IMR-90 (cell line): ENCODE results near the gene MGAT1. TPM values are rescaled to one million over a fixed set of nuclear protein-coding genes. Genes with fewer than 3 reads are reported as not detected.

Experiments used
- ATAC-seq: fragments of 200-7000 bp; cut with Tn5 transposase; 2 replicates; pipeline ENCODE4 v1.9.1; 2020; ENCODE audit warnings: low read depth, mild to moderate bottlenecking, moderate library complexity
- BruUV-seq: library from RNA; stranded (reverse); fragments of 400-500 nt; replicated peaks from 2 replicates; lab custom pipeline; 2021; lab: Mats Ljungman, UMichigan
- CTCF ChIA-PET: fragments of 300-600 bp; formaldehyde crosslinking; extraction: SDS; loops from one replicate; lab custom pipeline; 2021; ENCODE audit warnings: antibody characterized with exemption; lab: Yijun Ruan, JAX
- POLR2A ChIA-PET: fragments of 300-600 bp; sonication (Branson Sonifier 250); formaldehyde crosslinking; loops from one replicate; lab custom pipeline; 2022; ENCODE audit warnings: antibody characterized with exemption; ENCODE audit not compliant: unreplicated experiment; lab: Charles Lee
- DNase-seq: peaks from one replicate; pipeline ENCODE4 v3.0.0; 2013
- H2AFZ ChIP-seq: replicated peaks from 2 replicates; pipeline ENCODE3; 2013; ENCODE audit warnings: low read length, mild to moderate bottlenecking; ENCODE audit not compliant: poor library complexity
- H2AK5ac ChIP-seq: 2 replicates; pipeline ENCODE4 v1.6.1; 2013; ENCODE audit warnings: low read depth, low read length, inconsistent platforms
- H2AK9ac ChIP-seq: replicated peaks from 2 replicates; pipeline ENCODE3; 2013; ENCODE audit warnings: mild to moderate bottlenecking, low read depth, low read length, moderate library complexity; ENCODE audit not compliant: poor library complexity
- H2BK120ac ChIP-seq: 2 replicates; pipeline ENCODE4 v1.6.1; 2013; ENCODE audit warnings: low read depth, low read length, inconsistent platforms
- H2BK15ac ChIP-seq: 3 replicates; pipeline ENCODE4 v1.6.1; 2013; ENCODE audit warnings: low read depth, low read length, inconsistent platforms
- H2BK20ac ChIP-seq: 2 replicates; pipeline ENCODE4 v1.6.1; 2013; ENCODE audit warnings: low read depth, mild to moderate bottlenecking, inconsistent platforms, low read length, moderate library complexity
- H2BK5ac ChIP-seq: 2 replicates; pipeline ENCODE4 v1.6.1; 2013; ENCODE audit warnings: mild to moderate bottlenecking, low read depth, low read length, inconsistent platforms; ENCODE audit not compliant: poor library complexity, severe bottlenecking
- H3K14ac ChIP-seq: replicated peaks from 2 replicates; pipeline ENCODE4 v1.6.1; 2013; ENCODE audit warnings: low read depth, low read length, inconsistent platforms
- H3K18ac ChIP-seq: 2 replicates; pipeline ENCODE4 v1.6.1; 2013; ENCODE audit warnings: low read depth, low read length, control low read depth
- H3K23ac ChIP-seq: 2 replicates; pipeline ENCODE4 v1.6.1; 2013; ENCODE audit warnings: low read depth, low read length, inconsistent platforms
- H3K27ac ChIP-seq: 2 replicates; pipeline ENCODE4 v1.5.1; 2013; ENCODE audit warnings: mild to moderate bottlenecking, control low read depth, low read length; ENCODE audit not compliant: insufficient read depth
- H3K27me3 ChIP-seq: 2 replicates; pipeline ENCODE4 v1.6.1; 2013; ENCODE audit warnings: low read length; ENCODE audit not compliant: control insufficient read depth, insufficient read depth
- H3K36me3 ChIP-seq: 2 replicates; pipeline ENCODE4 v1.6.1; 2013; ENCODE audit warnings: low read length, mixed read lengths; ENCODE audit not compliant: control insufficient read depth, insufficient read depth
- H3K4ac ChIP-seq: 2 replicates; pipeline ENCODE4 v1.6.1; 2013; ENCODE audit warnings: low read depth, low read length, inconsistent platforms
- H3K4me1 ChIP-seq: 2 replicates; pipeline ENCODE4 v1.6.1; 2013; ENCODE audit warnings: low read length, mixed read lengths; ENCODE audit not compliant: control insufficient read depth, insufficient read depth
- H3K4me2 ChIP-seq: 2 replicates; pipeline ENCODE4 v1.6.1; 2013; ENCODE audit warnings: low read depth, mild to moderate bottlenecking, control low read depth, low read length, moderate library complexity
- H3K4me3 ChIP-seq: 2 replicates; pipeline ENCODE4 v1.5.1; 2013; ENCODE audit warnings: low read depth, mild to moderate bottlenecking, control low read depth, low read length, moderate library complexity; ENCODE audit not compliant: insufficient read depth
- H3K56ac ChIP-seq: 2 replicates; pipeline ENCODE4 v1.6.1; 2013; ENCODE audit warnings: low read length, inconsistent platforms; ENCODE audit not compliant: insufficient read depth; ENCODE audit errors: extremely low read depth
- H3K79me1 ChIP-seq, 2 experiments: 2 replicates each; pipeline ENCODE4 v1.6.1; 2013; ENCODE audit warnings: low read length in 2 of 2, inconsistent platforms in 1 of 2, low read depth in 1 of 2
- H3K9ac ChIP-seq: 2 replicates; pipeline ENCODE4 v1.6.1; 2013; ENCODE audit warnings: low read depth, low read length, control low read depth
- H3K9me1 ChIP-seq: 2 replicates; pipeline ENCODE4 v1.6.1; 2013; ENCODE audit warnings: low read length, inconsistent platforms; ENCODE audit not compliant: insufficient read depth
- H3K9me3 ChIP-seq: 2 replicates; pipeline ENCODE4 v1.6.1; 2013; ENCODE audit warnings: low read length; ENCODE audit not compliant: control insufficient read depth, insufficient read depth
- H4K20me1 ChIP-seq: 2 replicates; pipeline ENCODE4 v1.6.1; 2013; ENCODE audit warnings: low read length, inconsistent platforms; ENCODE audit not compliant: insufficient read depth
- H4K5ac ChIP-seq: 2 replicates; pipeline ENCODE4 v1.6.1; 2013; ENCODE audit warnings: mild to moderate bottlenecking, low read depth, low read length, control low read depth
- H4K8ac ChIP-seq, 2 experiments: 2 replicates each; pipeline ENCODE4 v1.6.1; 2013; ENCODE audit warnings: low read depth in 2 of 2, low read length in 2 of 2, control low read depth in 1 of 2, inconsistent platforms in 1 of 2
- H4K91ac ChIP-seq: 2 replicates; pipeline ENCODE4 v1.6.1; 2013; ENCODE audit warnings: low read depth, low read length, inconsistent platforms; ENCODE audit not compliant: insufficient read depth
- BHLHE40 ChIP-seq: fragments of 150-350 bp; IDR thresholded peaks from 2 replicates; pipeline ENCODE4 v1.6.1; 2016; ENCODE audit warnings: mild to moderate bottlenecking, low read depth, low read length
- CEBPB ChIP-seq: IDR thresholded peaks from 2 replicates; pipeline ENCODE4 v1.6.1; 2012; ENCODE audit warnings: low read depth, low read length, improper control_type of control experiment
- CHD1 ChIP-seq: IDR thresholded peaks from 2 replicates; pipeline ENCODE4 v1.6.1; 2012; ENCODE audit warnings: low read depth, low read length, improper control_type of control experiment
- CTCF ChIP-seq: conservative IDR thresholded peaks from 2 replicates; pipeline ENCODE4 v1.5.1; 2012; ENCODE audit warnings: mild to moderate bottlenecking, low read depth, low read length, improper control_type of control experiment
- ELK1 ChIP-seq: fragments of 150-350 bp; IDR thresholded peaks from 2 replicates; pipeline ENCODE4 v1.6.1; 2016; ENCODE audit warnings: low read depth, mild to moderate bottlenecking, low read length, moderate library complexity, borderline replicate concordance
- MAFK ChIP-seq: IDR thresholded peaks from 2 replicates; pipeline ENCODE4 v1.6.1; 2012; ENCODE audit warnings: low read depth, low read length, improper control_type of control experiment
- MAZ ChIP-seq: IDR thresholded peaks from 2 replicates; pipeline ENCODE4 v1.6.1; 2012; ENCODE audit warnings: low read depth, mild to moderate bottlenecking, low read length, improper control_type of control experiment, moderate library complexity, borderline replicate concordance
- MXI1 ChIP-seq: IDR thresholded peaks from 2 replicates; pipeline ENCODE4 v1.6.1; 2012; ENCODE audit warnings: low read depth, mild to moderate bottlenecking, low read length, moderate library complexity, borderline replicate concordance
- NFE2L2 ChIP-seq: fragments of 150-350 bp; IDR thresholded peaks from 2 replicates; pipeline ENCODE4 v1.6.1; 2016; ENCODE audit warnings: low read depth, mild to moderate bottlenecking, low read length
- RAD21 ChIP-seq: IDR thresholded peaks from 2 replicates; pipeline ENCODE4 v1.6.1; 2012; ENCODE audit warnings: low read length, improper control_type of control experiment
- RCOR1 ChIP-seq: IDR thresholded peaks from 2 replicates; pipeline ENCODE4 v1.6.1; 2012; ENCODE audit warnings: mild to moderate bottlenecking, low read length, improper control_type of control experiment; ENCODE audit not compliant: insufficient replicate concordance
- RFX5 ChIP-seq: IDR thresholded peaks from 2 replicates; pipeline ENCODE4 v1.8.0; 2012; ENCODE audit warnings: low read depth, mild to moderate bottlenecking, low read length, moderate library complexity
- SMC3 ChIP-seq: fragments of 150-350 bp; IDR thresholded peaks from 2 replicates; pipeline ENCODE4 v1.6.1; 2016; ENCODE audit warnings: low read depth, mild to moderate bottlenecking, antibody characterized with exemption, low read length, moderate library complexity
- USF2 ChIP-seq: fragments of 150-350 bp; IDR thresholded peaks from 2 replicates; pipeline ENCODE4 v1.6.1; 2017; ENCODE audit warnings: mild to moderate bottlenecking, antibody characterized with exemption, low read length, low read depth
- WGBS, 2 experiments: methylation state at CpG; one replicate each; pipeline versions ENCODE4 v1.1.5 to v1.1.7; 2013; ENCODE audit warnings: missing lambda C conversion rate in 2 of 2; ENCODE audit not compliant: insufficient read length in 1 of 2; ENCODE audit errors: extremely low coverage in 2 of 2; 5-methylcytosine and 5-hydroxymethylcytosine counted together
- dilution Hi-C: fragments of 300-500 bp; cut with HindIII; formaldehyde crosslinking; loops from one replicate; pipeline ENCODE4 v1.14.3; 2018; ENCODE audit warnings: low sequenced_read_pairs; ENCODE audit not compliant: unreplicated experiment
- in situ Hi-C: fragments of 300-500 bp; cut with MboI; formaldehyde crosslinking; loops from 3 replicates; pipeline ENCODE4 v1.14.3; 2019; ENCODE audit warnings: low sequenced_read_pairs, inconsistent platforms, mixed read lengths
- intact Hi-C: fragments of 100-400 bp; cut with micrococcal nuclease; formaldehyde crosslinking; loops from 2 replicates; pipeline ENCODE4 v1.10.0; 2022
- polyA plus RNA-seq, 3 experiments: library from polyadenylated mRNA; depleted of rRNA; stranded (reverse); fragments of >200 nt; gene quantifications; 2 replicates each; pipeline ENCODE4 v1.2.3, GENCODE V29; 2012; ENCODE audit warnings: low replicate concordance in 1 of 3
- total RNA-seq: library from RNA; depleted of rRNA; stranded (reverse); fragments of >200 nt; gene quantifications from 2 replicates; pipeline ENCODE4 v1.2.3, GENCODE V29; 2012

MGAT1 gene
- total and polyA plus RNA-seq, 2 of the 4 experiments (the other 2 are of a cell fraction), result 56.3 to 141 TPM

GRCh38 chr5:180784497-180785097 lies 18.0 kb downstream of the MGAT1 start:
- no peak overlapping the region for H3K9ac ChIP-seq
- H2AK5ac ChIP-seq, result no peak overlapping the region
- dilution Hi-C loops, result no loop called here
- peak overlapping the region; percentile 40 for H2BK5ac ChIP-seq
- no peak overlapping the region for H2AK9ac ChIP-seq
- H3K36me3 ChIP-seq, result peaks cover 5% of the 10 kb centered on the region
- H3K27ac ChIP-seq, result no peak overlapping the region; the same call in 1 of the 2 replicates
- H3K14ac ChIP-seq, result no peak overlapping the region
- BruUV-seq, result no TSS peak
- ChIA-PET CTCF (interaction anchor here (0.6 to 1.6 kb wide), 8 partner anchors 11 to 1244 kb away, joined by 3 to 6 read pairs (median 4); no protein-coding TSS in a partner anchor), POLR2A (interaction anchor here (0.7 kb wide), 1 partner anchor 30 kb away, joined by 5 read pairs; no protein-coding TSS in a partner anchor)
- intact Hi-C loops, result loop anchor here (1.0 to 2.0 kb wide), 4 partner anchors 76 to 398 kb away; partner anchors contain the start of gene ZFP62
- no peak overlapping the region; a peak in 2 of 4 replicates for H4K8ac ChIP-seq
- no peaks in the 10 kb centered on the region for H3K9me3 ChIP-seq
- H3K23ac ChIP-seq, result no peak overlapping the region
- no peak overlapping the region for H3K4ac ChIP-seq
- in situ Hi-C loops, result loop anchor here (5.0 kb wide), 1 partner anchor 368 kb away; no protein-coding TSS in a partner anchor
- no peak overlapping the region for H3K18ac ChIP-seq
- H3K9me1 ChIP-seq, result peaks cover 10% of the 10 kb centered on the region; the same call in 1 of the 2 replicates
- H2AFZ ChIP-seq, result no peak overlapping the region
- DNase-seq (peak; percentile 87), ATAC-seq (peak; percentile 66)
- H3K56ac ChIP-seq, result no peak overlapping the region
- no peaks in the 10 kb centered on the region for H3K27me3 ChIP-seq
- H3K4me3 ChIP-seq, result no peak overlapping the region
- H4K91ac ChIP-seq, result no peak overlapping the region
- H2BK15ac ChIP-seq, result no peak overlapping the region
- H3K4me1 ChIP-seq, result peaks cover 30% of the 10 kb centered on the region
- H3K79me1 ChIP-seq, result peaks cover 13 to 48% of the 10 kb centered on the region in 2 experiments; a peak in 3 of 4 replicates
- WGBS, 2 experiments, result 50% methylated on average over 3 of the region's 13 CpGs; no CpG with 5 or more reads in 1 of the 2 experiments
- H2BK20ac ChIP-seq, result no peak overlapping the region
- H2BK120ac ChIP-seq, result no peak overlapping the region
- H4K20me1 ChIP-seq, result peaks cover 5% of the 10 kb centered on the region
- no peak overlapping the region for H4K5ac ChIP-seq
- no peak overlapping the region for H3K4me2 ChIP-seq
- TF ChIP-seq MAFK (peak; percentile 54; the same call in 1 of the 2 replicates), NFE2L2 (no peak), CEBPB (no peak), CTCF (peak; percentile 92), CHD1 (no peak), RAD21 (peak; percentile 92), RFX5 (no peak), USF2 (no peak), MXI1 (no peak), ELK1 (no peak), SMC3 (peak; percentile 74), BHLHE40 (no peak), RCOR1 (no peak), MAZ (0 out of 2 replicates have a peak, but pooled peaks have one; percentile 13)
